Fibroblast of mammary gland (primary cell): ENCODE measurements around the gene STIM2.

Experiments
- DNase-seq: peaks from one replicate; pipeline ENCODE4 v3.0.0-alpha.2; 2010; ENCODE audit warnings: low read depth
- H3K4me3 ChIP-seq: 2 replicates; pipeline ENCODE4 v1.5.1; 2011; ENCODE audit warnings: low read depth, mild to moderate bottlenecking, low read length, moderate library complexity; ENCODE audit not compliant: control insufficient read depth
- CTCF ChIP-seq: conservative IDR thresholded peaks from 2 replicates; pipeline ENCODE4 v1.5.1; 2011; ENCODE audit warnings: low read depth, low read length, inconsistent platforms; ENCODE audit not compliant: control insufficient read depth, insufficient read depth

STIM2 gene

GRCh38 chr4:26873391-26874026, 12.9 kb downstream of the STIM2 start:
- no peak for DNase-seq
- no peak for TF ChIP-seq CTCF
- no peak overlapping the region for H3K4me3 ChIP-seq

- H3K4me3 ChIP-seq = no peak overlapping the region
- DNase-seq = no peak
- TF ChIP-seq CTCF = no peak
These were observed 13.5 kb downstream of the STIM2 start for GRCh38 chr4:26874110-26874509.

GRCh38 chr4:26877406-26877805, 16.8 kb downstream of the STIM2 start:
- no peak for DNase-seq
- no peak for TF ChIP-seq CTCF
- H3K4me3 ChIP-seq = no peak overlapping the region

GRCh38 chr4:26877961-26878360, 17.3 kb downstream of the STIM2 start:
- DNase-seq = no peak
- TF ChIP-seq CTCF = no peak
- H3K4me3 ChIP-seq = no peak overlapping the region

- H3K4me3 ChIP-seq = no peak overlapping the region
- peak; percentile 56 for DNase-seq
These were observed 18.3 kb downstream of the STIM2 start for GRCh38 chr4:26878794-26879391.

GRCh38 chr4:26879805-26880204, 19.2 kb downstream of the STIM2 start:
- no peak overlapping the region for H3K4me3 ChIP-seq
- no peak for DNase-seq
- no peak for TF ChIP-seq CTCF

More at GRCh38 chr4:26878794-26879391, 18.3 kb downstream of the STIM2 start:
- no peak for TF ChIP-seq CTCF
